NT2/D1 (cell line): ENCODE measurements around the gene TTLL1.

ENCODE experiments used
- SUZ12 ChIP-seq: IDR thresholded peaks from 2 replicates; pipeline ENCODE4 v1.6.1; 2011; ENCODE audit not compliant: insufficient read length, insufficient read depth; ENCODE audit errors: extremely low read depth
- YY1 ChIP-seq: IDR thresholded peaks from 2 replicates; pipeline ENCODE4 v1.6.1; 2011; ENCODE audit not compliant: insufficient read length, insufficient read depth
- ZNF274 ChIP-seq: IDR thresholded peaks from 2 replicates; pipeline ENCODE4 v1.6.1; 2011; ENCODE audit warnings: mild to moderate bottlenecking, low read depth, low read length

GRCh38 chr22:43088627-43088983, 586 bp downstream of the TTLL1 start:
- no peak for TF ChIP-seq YY1
- no peak for TF ChIP-seq ZNF274
- no peak for TF ChIP-seq SUZ12
